ENCODE measurements around the gene DGCR6L.
"Not testable (repeated sequence)": the region's sequence is repeated elsewhere in the genome, so short reads cannot be mapped to it uniquely, and the experiment has no call there.

DGCR6L gene

GRCh38 chr22:20290578-20291248, 29.1 kb downstream of the DGCR6L start:
- DNase-seq: no peak

GRCh38 chr22:20290045-20290392, 29.8 kb downstream of the DGCR6L start:
- no peak for DNase-seq

- not testable (repeated sequence) for DNase-seq
These were observed 30.4 kb downstream of the DGCR6L start for GRCh38 chr22:20289182-20290044.

GRCh38 chr22:20286784-20287423, 33.0 kb downstream of the DGCR6L start:
- DNase-seq: not testable (repeated sequence)

- DNase-seq: not testable (repeated sequence)
These were observed 33.6 kb downstream of the DGCR6L start for GRCh38 chr22:20286312-20286660.

GRCh38 chr22:20285473-20286311, 34.2 kb downstream of the DGCR6L start:
- DNase-seq: peak in 1 of 2 experiments; percentile 42

- DNase-seq: no peak
These were observed 35.3 kb downstream of the DGCR6L start for GRCh38 chr22:20284471-20285086.

- no peak for DNase-seq
These were observed 36.2 kb downstream of the DGCR6L start for GRCh38 chr22:20283674-20284066.

GRCh38 chr22:20282901-20283673, 36.8 kb downstream of the DGCR6L start:
- no peak for DNase-seq

- no peak for DNase-seq
These were observed 38.0 kb downstream of the DGCR6L start for GRCh38 chr22:20281891-20282290.

- not testable (repeated sequence) for DNase-seq
These were observed 38.4 kb downstream of the DGCR6L start for GRCh38 chr22:20281473-20281872.

- DNase-seq: no peak
These were observed 39.0 kb downstream of the DGCR6L start for GRCh38 chr22:20280866-20281265.

GRCh38 chr22:20280163-20280562, 39.7 kb downstream of the DGCR6L start:
- not testable (repeated sequence) for DNase-seq

GRCh38 chr22:20279662-20280134, 40.2 kb downstream of the DGCR6L start:
- no peak for DNase-seq

- not testable (repeated sequence) for DNase-seq
These were observed 41.0 kb downstream of the DGCR6L start for GRCh38 chr22:20278726-20279490.

GRCh38 chr22:20277936-20278635, 41.8 kb downstream of the DGCR6L start:
- not testable (repeated sequence) for DNase-seq

- DNase-seq: no peak
These were observed 43.4 kb downstream of the DGCR6L start for GRCh38 chr22:20276468-20276867.

GRCh38 chr22:20275836-20276235, 44.0 kb downstream of the DGCR6L start:
- DNase-seq: no peak

- not testable (repeated sequence) for DNase-seq
These were observed 44.5 kb downstream of the DGCR6L start for GRCh38 chr22:20275325-20275724.

- not testable (repeated sequence) for DNase-seq
These were observed 45.5 kb downstream of the DGCR6L start for GRCh38 chr22:20274374-20274773.

Data from NCI-H1930 (cell line).